Stimulated activated memory B cell treated with anti-CD40 and anti-IgM and Interleukin-4, amounts not matched to agents 10 μg/mL and 1 μg/mL and 100 μg/mL, for 72 hours (primary cell): Measurements from ENCODE around the gene SLBP.
"Not testable (repeated sequence)": the region's sequence is repeated elsewhere in the genome, so short reads cannot be mapped to it uniquely, and the experiment has no call there.

ENCODE experiments used
- ATAC-seq: fragments of 150-1000 bp; cut with Tn5 transposase; 2 replicates; pipeline ENCODE4 v1.10.0; 2021
- H3K27ac Mint-ChIP-seq: one replicate; pipeline ENCODE4 v1.8.0; 2022; ENCODE audit warnings: mild to moderate bottlenecking, mixed read lengths
- H3K27me3 Mint-ChIP-seq: one replicate; pipeline ENCODE4 v1.8.0; 2022; ENCODE audit warnings: mixed read lengths
- H3K36me3 Mint-ChIP-seq: one replicate; pipeline ENCODE4 v1.8.0; 2022; ENCODE audit warnings: mixed read lengths
- H3K4me1 Mint-ChIP-seq: one replicate; pipeline ENCODE4 v1.8.0; 2022; ENCODE audit warnings: mixed read lengths
- H3K4me3 Mint-ChIP-seq: one replicate; pipeline ENCODE4 v1.8.0; 2022; ENCODE audit warnings: mild to moderate bottlenecking, moderate library complexity, mixed read lengths
- H3K9me3 Mint-ChIP-seq: one replicate; pipeline ENCODE4 v1.8.0; 2022; ENCODE audit warnings: mixed read lengths

The SLBP gene

DNA sequence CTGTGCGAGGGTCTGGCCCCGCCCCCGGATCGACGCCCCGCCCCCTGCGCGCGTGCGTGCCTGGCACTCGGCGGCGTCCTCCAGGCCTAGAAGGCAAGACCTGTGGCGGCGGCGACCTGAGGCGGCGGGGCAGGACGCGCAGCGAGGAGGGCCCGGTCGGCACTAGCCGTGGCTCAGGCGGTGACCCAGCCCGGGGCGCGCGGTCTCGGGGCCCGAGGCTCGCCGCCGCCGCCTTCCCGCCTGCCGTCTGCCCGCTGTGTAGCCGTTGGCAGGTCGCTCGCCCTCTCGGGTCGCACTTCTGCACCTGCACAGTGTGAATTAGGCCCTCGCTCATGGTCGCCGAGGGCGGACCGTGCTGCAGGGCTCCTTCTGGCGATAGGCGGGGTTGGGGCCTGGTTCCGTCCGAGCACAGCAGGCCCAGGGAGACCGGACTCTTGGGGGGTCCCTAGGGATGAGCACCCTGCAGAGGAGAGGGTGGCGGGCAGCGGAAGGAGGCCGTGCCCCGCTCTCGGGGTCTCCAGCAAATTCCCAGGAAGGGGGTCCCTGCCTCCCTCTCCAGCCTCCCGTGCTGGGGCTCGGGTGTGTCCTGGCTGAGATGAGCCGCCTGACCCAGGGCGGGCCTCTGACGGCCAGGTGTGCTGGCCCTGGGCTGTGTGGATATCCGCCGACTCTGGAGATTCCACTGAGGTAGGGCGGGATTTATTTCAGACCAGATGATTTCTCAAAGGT, 27.4 kb downstream of the SLBP start:
- H3K27ac Mint-ChIP-seq, result no peak overlapping the region

DNA sequence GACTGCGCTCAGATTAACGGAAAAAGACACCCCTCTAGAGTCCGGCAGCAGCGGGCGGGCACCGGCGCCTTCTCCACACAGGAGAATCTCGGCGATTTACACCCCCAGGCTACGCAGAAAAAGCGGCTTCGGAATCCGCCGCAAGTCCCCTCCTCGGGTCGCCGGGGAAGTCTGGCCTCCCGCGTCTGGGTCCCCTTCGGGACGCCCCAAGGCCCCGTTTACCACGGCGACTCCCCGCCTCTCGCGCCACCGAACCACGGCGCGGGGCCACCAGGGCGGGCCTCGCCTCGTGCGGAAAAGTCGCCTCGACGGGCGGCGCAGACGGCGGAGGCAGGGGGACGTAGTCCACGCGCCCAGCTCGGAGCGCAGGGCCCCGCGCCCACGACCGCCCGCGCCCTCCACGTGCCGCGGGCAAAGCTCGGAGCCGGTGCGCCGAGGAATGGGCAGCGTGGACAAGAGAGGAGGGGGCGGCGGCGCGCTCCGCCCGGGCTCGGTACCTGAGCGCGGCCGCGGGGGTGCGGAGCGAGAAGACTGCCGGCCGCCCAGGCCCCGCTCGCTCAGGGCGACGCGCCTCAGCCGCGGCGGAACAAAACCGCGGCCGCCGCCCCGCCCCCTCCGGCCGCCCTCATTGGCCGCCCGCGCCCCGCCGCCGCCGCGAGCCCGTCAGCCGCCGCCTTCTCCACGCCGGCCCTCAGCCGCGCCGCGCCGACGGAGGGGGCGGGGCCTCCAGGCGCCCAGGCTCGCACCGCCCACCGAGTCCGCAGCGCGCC, 28.2 kb downstream of the SLBP start, which contains the start of gene FAM53A:
TSS of gene FAM53A (minus strand) at position 578 of the 770 bp plus-strand sequence. CDS start 15,572 bp downstream, outside the sequence.
- Mint-ChIP-seq H3K36me3 (no peaks in the 10 kb centered on the region), H3K4me3 (peak within 1 kb of the TSS; percentile 84)

More for the DNA sequence above, 27.4 kb downstream of the SLBP start:
- Mint-ChIP-seq H3K9me3 (no peaks in the 10 kb centered on the region), H3K36me3 (peaks cover 3% of the 10 kb centered on the region), H3K4me1 (peaks cover 10% of the 10 kb centered on the region), H3K4me3 (peak overlapping the region; percentile 60), H3K27me3 (no peaks in the 10 kb centered on the region)
- ATAC-seq, result peak; percentile 24

GRCh38 chr4:1683261-1683735, 28.8 kb downstream of the SLBP start:
- H3K9me3 Mint-ChIP-seq, result no peaks in the 10 kb centered on the region
- no peaks in the 10 kb centered on the region for H3K27me3 Mint-ChIP-seq
- peak overlapping the region; percentile 84 for H3K4me3 Mint-ChIP-seq
- no peak for ATAC-seq
- peak overlapping the region; percentile 75 for H3K27ac Mint-ChIP-seq
- H3K4me1 Mint-ChIP-seq, result peaks cover 10% of the 10 kb centered on the region
- no peaks in the 10 kb centered on the region for H3K36me3 Mint-ChIP-seq

More for the DNA sequence above, 28.2 kb downstream of the SLBP start, which contains the start of gene FAM53A:
- ATAC-seq, result peak; percentile 96
- Mint-ChIP-seq H3K27me3 (no peaks in the 10 kb centered on the region), H3K9me3 (no peaks in the 10 kb centered on the region), H3K27ac (peak within 1 kb of the TSS; percentile 75), H3K4me1 (peaks cover 10% of the 10 kb centered on the region)

DNA sequence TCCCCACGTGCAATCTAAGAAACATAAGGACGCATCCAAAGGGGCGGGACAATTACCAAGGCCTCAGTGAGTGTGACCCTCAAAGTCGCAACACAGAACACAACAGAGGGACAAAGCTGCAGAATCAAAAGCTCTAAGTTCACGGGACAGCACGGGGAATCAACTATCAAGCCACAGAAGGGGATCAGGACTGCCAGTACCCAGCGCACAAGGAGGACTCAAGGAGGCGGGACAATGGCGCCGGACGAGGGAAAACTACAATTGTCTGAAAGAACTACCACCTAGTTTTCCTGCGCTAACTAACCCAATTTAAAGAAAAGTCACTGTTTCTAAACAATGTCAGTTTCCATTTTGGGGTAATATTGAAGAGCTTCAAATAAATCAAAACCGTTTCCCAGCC, 29.3 kb downstream of the SLBP start:
- Mint-ChIP-seq H3K9me3 (no peaks in the 10 kb centered on the region), H3K4me1 (peaks cover 10% of the 10 kb centered on the region), H3K27ac (peak overlapping the region; percentile 75), H3K4me3 (peak overlapping the region; percentile 84), H3K36me3 (no peaks in the 10 kb centered on the region), H3K27me3 (no peaks in the 10 kb centered on the region)
- no peak for ATAC-seq

DNA sequence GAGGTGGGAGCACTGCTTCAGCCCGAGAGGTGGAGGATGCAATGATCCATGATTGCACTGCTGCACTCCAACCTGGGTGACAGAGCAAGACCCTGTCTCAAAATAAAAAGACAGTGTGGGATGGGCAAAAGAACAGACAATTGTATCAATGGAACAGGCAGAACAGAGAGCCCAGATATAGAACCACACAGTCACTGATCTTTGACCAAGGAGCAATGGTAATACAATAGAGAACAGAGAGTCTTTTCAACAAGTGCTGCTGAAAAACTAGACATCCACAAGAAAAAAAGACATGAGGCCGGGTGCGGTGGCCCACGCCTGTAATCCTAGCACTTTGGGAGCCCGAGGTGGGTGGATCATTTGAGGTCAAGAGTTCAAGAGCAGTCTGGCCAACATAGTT, 33.9 kb downstream of the SLBP start:
- no peak overlapping the region for H3K27ac Mint-ChIP-seq
- no peaks in the 10 kb centered on the region for H3K36me3 Mint-ChIP-seq
- H3K27me3 Mint-ChIP-seq, result no peaks in the 10 kb centered on the region
- ATAC-seq, result no peak
- H3K9me3 Mint-ChIP-seq, result no peaks in the 10 kb centered on the region
- no peak overlapping the region for H3K4me3 Mint-ChIP-seq
- H3K4me1 Mint-ChIP-seq, result peaks cover 7% of the 10 kb centered on the region

- H3K27me3 Mint-ChIP-seq, result no peaks in the 10 kb centered on the region
- H3K9me3 Mint-ChIP-seq, result no peaks in the 10 kb centered on the region
- H3K4me1 Mint-ChIP-seq, result no peaks in the 10 kb centered on the region
- ATAC-seq, result no peak
- H3K4me3 Mint-ChIP-seq, result no peak overlapping the region
- no peak overlapping the region for H3K27ac Mint-ChIP-seq
- H3K36me3 Mint-ChIP-seq, result no peaks in the 10 kb centered on the region
Observed at GRCh38 chr4:1676605-1677525, 35.3 kb downstream of the SLBP start.

DNA sequence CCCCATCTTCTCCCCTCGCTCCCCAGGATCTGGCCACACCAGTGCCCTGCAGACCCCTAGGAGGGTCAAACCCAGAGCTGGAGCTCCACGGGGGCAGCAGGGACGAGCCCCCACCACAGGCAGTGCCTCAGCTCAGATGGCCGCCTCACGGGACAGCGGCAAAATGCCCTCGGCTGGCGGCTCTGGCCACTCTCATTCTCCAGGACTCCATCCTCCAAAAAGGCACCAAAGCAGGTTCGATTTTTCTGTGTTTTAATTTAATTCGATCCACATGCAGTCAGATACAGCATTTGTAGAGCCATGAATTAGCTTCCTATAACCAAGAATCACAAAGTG, 36.3 kb downstream of the SLBP start:
- no peaks in the 10 kb centered on the region for H3K4me1 Mint-ChIP-seq
- no peak for ATAC-seq
- H3K4me3 Mint-ChIP-seq, result no peak overlapping the region
- H3K27me3 Mint-ChIP-seq, result no peaks in the 10 kb centered on the region
- no peaks in the 10 kb centered on the region for H3K36me3 Mint-ChIP-seq
- no peak overlapping the region for H3K27ac Mint-ChIP-seq
- no peaks in the 10 kb centered on the region for H3K9me3 Mint-ChIP-seq

- Mint-ChIP-seq H3K4me3 (no peak overlapping the region), H3K27ac (no peak overlapping the region), H3K36me3 (no peaks in the 10 kb centered on the region), H3K9me3 (no peaks in the 10 kb centered on the region), H3K27me3 (no peaks in the 10 kb centered on the region), H3K4me1 (no peaks in the 10 kb centered on the region)
- ATAC-seq, result no peak
Observed at GRCh38 chr4:1675136-1675801, 36.9 kb downstream of the SLBP start.

- H3K9me3 Mint-ChIP-seq, result no peaks in the 10 kb centered on the region
- no peak overlapping the region for H3K4me3 Mint-ChIP-seq
- no peaks in the 10 kb centered on the region for H3K4me1 Mint-ChIP-seq
- no peaks in the 10 kb centered on the region for H3K27me3 Mint-ChIP-seq
- no peak for ATAC-seq
- H3K36me3 Mint-ChIP-seq, result no peaks in the 10 kb centered on the region
- H3K27ac Mint-ChIP-seq, result no peak overlapping the region
Observed at GRCh38 chr4:1674682-1675081, 37.4 kb downstream of the SLBP start.

- Mint-ChIP-seq H3K36me3 (no peaks in the 10 kb centered on the region), H3K9me3 (no peaks in the 10 kb centered on the region), H3K4me1 (no peaks in the 10 kb centered on the region), H3K27ac (no peak overlapping the region), H3K27me3 (no peaks in the 10 kb centered on the region), H3K4me3 (no peak overlapping the region)
- ATAC-seq, result no peak
Observed at GRCh38 chr4:1673671-1674070, 38.4 kb downstream of the SLBP start.

GRCh38 chr4:1671011-1671410, 41.1 kb downstream of the SLBP start:
- not testable (repeated sequence) for H3K27me3 Mint-ChIP-seq, H3K9me3 Mint-ChIP-seq, ATAC-seq, H3K36me3 Mint-ChIP-seq, H3K4me1 Mint-ChIP-seq, H3K27ac Mint-ChIP-seq, H3K4me3 Mint-ChIP-seq

DNA sequence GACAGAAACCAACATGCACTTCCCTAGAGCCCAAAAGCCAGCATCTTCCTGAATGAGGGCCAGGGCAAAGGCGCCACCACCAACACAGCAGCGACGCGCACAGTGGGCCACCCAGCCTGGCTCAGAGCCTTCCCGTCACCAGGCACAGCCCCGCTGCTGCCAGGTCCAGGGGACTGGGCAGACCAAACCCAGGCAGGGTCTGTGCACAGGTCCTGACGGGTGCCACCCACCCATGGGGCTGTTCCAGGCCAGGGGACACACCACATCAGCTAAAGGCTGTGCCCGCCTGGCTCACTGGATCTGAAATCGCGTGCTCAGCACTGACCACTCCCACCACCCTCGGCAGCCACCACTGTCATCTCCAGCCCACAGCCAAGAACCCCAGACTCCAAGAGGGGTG, 41.8 kb downstream of the SLBP start:
- Mint-ChIP-seq H3K4me1 (no peaks in the 10 kb centered on the region), H3K27me3 (no peaks in the 10 kb centered on the region), H3K9me3 (no peaks in the 10 kb centered on the region), H3K27ac (no peak overlapping the region), H3K4me3 (no peak overlapping the region), H3K36me3 (no peaks in the 10 kb centered on the region)
- ATAC-seq, result no peak

DNA sequence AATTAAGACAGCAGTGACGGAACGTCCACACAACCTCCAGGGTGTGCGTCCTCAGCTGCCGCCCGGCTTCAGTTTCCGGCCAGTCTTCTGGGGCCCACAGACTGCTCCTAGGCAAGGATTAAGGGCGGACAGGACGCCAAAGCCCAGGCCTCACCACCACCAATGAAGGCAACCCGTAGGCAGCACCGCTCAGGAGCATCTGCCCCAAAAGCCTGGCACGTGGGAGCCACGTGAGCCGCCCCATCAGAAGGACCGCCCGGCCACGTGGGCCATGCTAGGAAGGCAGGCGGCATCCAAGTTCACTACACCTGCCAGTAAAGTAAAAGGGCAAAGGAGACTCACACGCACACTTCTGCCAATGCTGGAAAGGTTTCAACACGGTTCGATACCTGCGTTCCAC, 42.3 kb downstream of the SLBP start:
- ATAC-seq, result no peak
- no peak overlapping the region for H3K27ac Mint-ChIP-seq
- no peaks in the 10 kb centered on the region for H3K36me3 Mint-ChIP-seq
- H3K9me3 Mint-ChIP-seq, result no peaks in the 10 kb centered on the region
- H3K4me1 Mint-ChIP-seq, result no peaks in the 10 kb centered on the region
- no peak overlapping the region for H3K4me3 Mint-ChIP-seq
- H3K27me3 Mint-ChIP-seq, result no peaks in the 10 kb centered on the region

GRCh38 chr4:1669270-1669669, 42.8 kb downstream of the SLBP start:
- Mint-ChIP-seq H3K36me3 (no peaks in the 10 kb centered on the region), H3K27me3 (no peaks in the 10 kb centered on the region), H3K27ac (no peak overlapping the region), H3K4me1 (no peaks in the 10 kb centered on the region), H3K9me3 (no peaks in the 10 kb centered on the region), H3K4me3 (no peak overlapping the region)
- no peak for ATAC-seq

GRCh38 chr4:1668488-1668840, 43.7 kb downstream of the SLBP start:
- Mint-ChIP-seq H3K27ac (no peak overlapping the region), H3K9me3 (no peaks in the 10 kb centered on the region), H3K4me1 (no peaks in the 10 kb centered on the region), H3K36me3 (no peaks in the 10 kb centered on the region), H3K27me3 (no peaks in the 10 kb centered on the region), H3K4me3 (no peak overlapping the region)
- no peak for ATAC-seq
